Skeletal muscle cell (primary cell): ENCODE results near the gene GPAT2.
"Not testable (repeated sequence)": the region's sequence is repeated elsewhere in the genome, so short reads cannot be mapped to it uniquely, and the experiment has no call there.

ENCODE experiments used
- DNase-seq: peaks from one replicate; pipeline ENCODE4 v3.0.0-alpha.2; 2010; ENCODE audit warnings: low read depth
- H3K4me3 ChIP-seq: 2 replicates; pipeline ENCODE4 v1.5.1; 2011; ENCODE audit warnings: low read depth, mild to moderate bottlenecking, control low read depth, low read length, moderate library complexity

The GPAT2 gene, protein sequence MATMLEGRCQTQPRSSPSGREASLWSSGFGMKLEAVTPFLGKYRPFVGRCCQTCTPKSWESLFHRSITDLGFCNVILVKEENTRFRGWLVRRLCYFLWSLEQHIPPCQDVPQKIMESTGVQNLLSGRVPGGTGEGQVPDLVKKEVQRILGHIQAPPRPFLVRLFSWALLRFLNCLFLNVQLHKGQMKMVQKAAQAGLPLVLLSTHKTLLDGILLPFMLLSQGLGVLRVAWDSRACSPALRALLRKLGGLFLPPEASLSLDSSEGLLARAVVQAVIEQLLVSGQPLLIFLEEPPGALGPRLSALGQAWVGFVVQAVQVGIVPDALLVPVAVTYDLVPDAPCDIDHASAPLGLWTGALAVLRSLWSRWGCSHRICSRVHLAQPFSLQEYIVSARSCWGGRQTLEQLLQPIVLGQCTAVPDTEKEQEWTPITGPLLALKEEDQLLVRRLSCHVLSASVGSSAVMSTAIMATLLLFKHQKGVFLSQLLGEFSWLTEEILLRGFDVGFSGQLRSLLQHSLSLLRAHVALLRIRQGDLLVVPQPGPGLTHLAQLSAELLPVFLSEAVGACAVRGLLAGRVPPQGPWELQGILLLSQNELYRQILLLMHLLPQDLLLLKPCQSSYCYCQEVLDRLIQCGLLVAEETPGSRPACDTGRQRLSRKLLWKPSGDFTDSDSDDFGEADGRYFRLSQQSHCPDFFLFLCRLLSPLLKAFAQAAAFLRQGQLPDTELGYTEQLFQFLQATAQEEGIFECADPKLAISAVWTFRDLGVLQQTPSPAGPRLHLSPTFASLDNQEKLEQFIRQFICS

DNA sequence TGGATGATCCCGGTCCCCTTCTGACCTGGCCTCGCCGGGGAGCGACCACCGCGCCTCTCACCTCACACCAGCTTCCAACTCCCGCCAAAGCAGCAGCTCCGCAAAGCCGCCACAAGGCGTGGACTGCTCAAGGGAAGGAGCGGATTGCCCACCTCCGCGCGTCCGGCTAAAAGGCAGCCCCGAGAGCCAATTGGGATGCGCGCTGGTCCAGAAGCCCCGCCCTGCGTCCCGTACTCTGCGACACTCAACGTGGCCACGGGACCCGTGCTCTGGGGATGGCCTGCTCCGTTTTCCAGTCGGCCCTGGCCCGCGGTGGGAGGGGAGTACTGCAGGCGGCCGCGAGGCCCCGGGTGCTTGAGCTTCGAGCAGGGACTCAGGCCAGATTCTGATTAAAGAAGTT is at the start of gene GPAT2:
Gene GPAT2, minus strand, starts transcription at position 125 of the 400 bp plus-strand sequence. CDS start 2,557 bp downstream, outside the sequence.
- not testable (repeated sequence) for H3K4me3 ChIP-seq, DNase-seq

DNA sequence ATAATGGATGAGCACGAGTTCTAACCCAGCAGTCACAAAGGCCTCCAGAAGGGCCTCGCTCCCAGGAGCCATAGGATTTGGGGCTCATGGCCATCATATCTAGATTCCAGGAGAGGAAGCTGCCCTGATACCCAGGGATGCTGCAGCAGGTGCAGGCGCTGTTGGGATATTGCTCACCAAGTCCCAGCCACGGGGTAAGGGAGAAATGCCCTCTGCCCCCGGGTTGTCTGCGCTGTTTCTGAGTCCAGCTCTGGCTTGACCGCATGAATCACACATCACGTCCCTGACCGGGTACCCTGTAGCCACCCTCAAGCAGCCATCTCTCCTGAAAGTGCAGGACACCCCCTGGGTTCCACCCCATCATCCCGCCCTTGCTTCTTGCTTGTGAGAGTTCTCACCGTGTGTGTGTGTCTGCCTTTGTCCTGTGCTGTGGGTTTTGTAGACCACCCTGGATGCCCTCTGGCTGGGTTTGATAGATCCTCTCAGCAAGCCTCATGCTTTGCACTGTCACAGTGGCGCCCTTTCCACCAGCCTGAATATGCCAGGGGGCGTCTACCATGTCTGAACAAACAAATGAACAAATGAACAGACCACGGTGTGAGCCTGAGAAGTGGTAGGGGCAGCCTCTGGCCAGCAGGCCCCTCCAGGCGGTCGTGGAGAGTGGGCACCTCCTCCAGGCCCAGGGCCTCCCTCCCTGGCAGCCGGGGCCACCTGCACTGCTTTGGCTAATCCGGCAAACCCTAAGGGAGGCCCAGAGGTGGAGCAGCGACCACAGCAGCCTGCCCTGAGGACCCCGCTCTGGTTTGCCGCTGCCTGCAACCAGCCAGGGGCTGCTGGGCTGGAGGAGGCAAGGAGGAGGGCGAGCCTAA is 49.5 kb upstream of the GPAT2 start:
- DNase-seq: no peak
- H3K4me3 ChIP-seq: no peak overlapping the region

DNA sequence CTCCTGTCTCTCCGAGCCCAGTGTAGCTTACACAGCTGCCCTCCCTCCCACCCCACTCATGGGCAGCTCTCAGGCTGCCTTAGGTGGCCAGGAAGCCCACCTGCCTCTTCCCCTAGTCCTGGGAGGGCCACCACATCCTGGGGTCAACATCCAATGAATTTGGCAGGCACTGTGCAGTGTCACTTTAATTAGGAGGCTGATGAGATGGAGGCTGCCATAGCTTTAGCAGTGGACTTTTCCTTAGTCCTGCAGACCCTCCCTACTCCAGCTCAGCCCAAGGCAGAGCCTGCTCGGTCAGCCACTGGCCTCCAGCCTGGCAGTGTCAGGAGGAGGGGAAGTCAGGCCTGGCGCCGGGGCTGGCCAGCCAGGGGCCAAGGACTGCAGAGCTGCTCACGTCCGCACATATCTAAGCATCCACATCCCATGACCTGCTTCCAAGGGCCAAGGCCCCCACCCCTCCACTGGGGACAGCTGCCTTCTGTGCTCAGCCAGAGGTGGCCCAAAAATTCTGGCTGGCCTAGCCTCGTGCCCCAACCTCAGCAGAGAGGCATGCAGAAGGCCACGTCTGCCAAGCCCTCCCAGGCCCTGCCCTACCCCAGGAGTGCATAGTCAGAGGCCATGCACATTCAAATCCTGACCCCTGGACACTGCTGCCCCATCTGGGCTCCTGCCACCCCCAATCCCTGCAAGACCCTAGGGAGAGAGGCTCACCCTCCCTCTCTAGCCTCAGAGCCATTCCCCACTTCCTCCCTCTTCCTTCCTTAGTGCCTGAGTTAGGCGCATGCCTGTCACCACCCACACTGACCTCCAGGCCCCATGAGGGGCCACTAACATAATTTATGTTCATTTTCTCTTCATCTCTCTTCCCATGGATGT is 48.6 kb upstream of the GPAT2 start:
- no peak overlapping the region for H3K4me3 ChIP-seq
- no peak for DNase-seq

DNA sequence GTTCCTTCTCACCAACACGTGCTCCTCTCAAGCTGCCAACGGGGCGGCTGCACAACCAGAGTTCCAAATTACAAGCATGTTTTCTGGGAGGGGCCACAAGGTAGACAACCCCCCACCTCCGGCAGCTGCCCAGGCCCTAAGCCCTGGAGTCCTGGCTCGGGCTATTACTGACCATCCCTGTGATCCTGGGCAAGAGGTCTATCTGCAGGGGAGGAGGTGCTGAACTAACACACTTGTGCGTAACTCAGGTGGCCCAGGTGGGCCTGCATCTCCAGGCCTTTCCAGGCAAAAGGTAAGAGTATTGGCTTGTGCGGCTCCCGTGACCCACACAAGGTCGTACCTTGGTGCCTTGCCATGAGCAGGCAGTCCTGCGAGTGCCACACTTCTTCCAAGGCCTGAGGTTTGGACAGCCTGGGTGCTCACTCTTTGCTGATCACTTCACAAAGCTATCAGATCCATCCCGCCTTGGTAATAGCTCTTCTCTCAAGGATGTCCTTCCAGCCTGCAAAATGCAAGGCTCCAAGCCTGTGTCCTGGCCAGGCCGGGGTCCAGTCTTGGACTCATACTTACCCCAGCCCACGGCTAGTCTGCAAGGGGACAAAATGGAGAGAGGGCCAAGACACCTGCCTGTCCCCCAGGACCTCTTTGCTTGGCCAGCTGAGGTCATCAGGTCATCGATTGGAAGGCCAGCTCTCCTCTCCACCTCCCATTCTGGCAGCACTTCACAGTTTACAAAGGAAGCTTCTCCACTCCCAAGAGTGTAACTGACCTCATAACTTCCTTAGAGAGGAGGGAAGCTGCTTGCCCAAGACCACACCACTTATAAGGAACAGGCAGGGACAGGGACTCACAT is 47.7 kb upstream of the GPAT2 start:
- DNase-seq: no peak

DNA sequence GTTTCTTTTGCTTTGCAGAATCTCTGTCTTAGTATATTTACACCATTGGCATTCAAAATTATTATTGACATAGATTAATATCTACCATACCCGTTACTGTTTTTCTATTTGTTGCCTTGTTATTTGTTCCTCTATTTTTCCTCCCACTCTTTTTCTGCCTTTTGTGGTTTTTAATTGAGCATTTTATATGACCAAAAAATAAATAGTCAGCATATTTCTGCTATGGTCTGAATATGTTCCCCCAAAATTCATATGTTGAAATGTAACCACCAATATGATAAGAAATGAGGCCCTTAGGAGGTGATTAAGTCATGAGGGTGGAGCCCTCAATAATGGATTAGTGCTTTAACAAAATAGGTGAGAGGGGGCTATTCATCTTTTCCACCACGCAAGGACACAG is 46.3 kb upstream of the GPAT2 start:
- no peak for DNase-seq
- no peak overlapping the region for H3K4me3 ChIP-seq

More for the DNA sequence above, 47.7 kb upstream of the GPAT2 start:
- H3K4me3 ChIP-seq: no peak overlapping the region

DNA sequence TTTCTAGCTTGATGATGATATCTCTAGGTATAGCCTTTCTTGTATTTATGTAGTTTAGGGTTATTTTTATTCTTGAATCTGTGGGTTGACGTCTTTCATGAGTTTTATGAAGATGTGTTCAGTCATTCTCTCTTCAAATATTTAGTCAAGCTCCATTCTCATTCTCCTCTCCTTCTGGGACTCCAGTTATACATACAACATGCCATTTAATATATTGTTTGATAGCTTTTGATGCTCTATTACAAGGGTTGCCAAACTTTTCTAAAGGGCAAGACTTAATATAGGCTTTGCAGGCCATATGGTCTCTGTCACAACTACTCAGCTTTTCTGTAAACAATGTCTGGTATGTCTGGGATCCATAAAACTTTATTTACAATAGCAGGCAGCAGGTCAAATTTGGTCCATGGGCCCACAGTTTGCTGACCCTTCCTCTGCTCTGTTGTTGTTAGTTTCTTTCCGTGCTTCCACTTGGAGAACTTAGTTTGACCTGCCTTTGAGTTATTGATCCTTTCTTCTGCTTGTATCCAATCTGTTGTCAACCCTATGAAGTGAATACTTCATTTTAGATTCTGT is 40.6 kb upstream of the GPAT2 start:
- no peak for DNase-seq
- no peak overlapping the region for H3K4me3 ChIP-seq

DNA sequence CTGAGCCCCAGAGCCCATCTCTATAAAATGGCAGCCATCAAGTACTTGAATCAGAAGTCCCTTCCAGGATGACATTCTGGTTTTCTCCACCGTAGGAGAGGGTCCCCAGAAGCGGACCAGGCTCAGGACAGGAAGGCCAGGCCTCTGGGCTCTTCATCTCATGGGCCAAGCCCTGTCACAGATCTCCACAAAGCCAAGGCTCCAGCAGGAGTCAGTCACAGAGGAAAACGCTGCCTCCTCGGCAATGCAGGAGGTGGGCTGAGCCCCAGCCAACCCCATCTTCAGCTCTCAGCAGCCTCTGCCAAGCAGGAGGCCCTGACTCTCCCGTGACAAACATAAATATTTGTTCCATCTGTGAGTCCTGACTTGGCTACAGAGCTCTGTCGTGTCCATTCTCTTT is 39.4 kb upstream of the GPAT2 start:
- H3K4me3 ChIP-seq: no peak overlapping the region
- DNase-seq: no peak

DNA sequence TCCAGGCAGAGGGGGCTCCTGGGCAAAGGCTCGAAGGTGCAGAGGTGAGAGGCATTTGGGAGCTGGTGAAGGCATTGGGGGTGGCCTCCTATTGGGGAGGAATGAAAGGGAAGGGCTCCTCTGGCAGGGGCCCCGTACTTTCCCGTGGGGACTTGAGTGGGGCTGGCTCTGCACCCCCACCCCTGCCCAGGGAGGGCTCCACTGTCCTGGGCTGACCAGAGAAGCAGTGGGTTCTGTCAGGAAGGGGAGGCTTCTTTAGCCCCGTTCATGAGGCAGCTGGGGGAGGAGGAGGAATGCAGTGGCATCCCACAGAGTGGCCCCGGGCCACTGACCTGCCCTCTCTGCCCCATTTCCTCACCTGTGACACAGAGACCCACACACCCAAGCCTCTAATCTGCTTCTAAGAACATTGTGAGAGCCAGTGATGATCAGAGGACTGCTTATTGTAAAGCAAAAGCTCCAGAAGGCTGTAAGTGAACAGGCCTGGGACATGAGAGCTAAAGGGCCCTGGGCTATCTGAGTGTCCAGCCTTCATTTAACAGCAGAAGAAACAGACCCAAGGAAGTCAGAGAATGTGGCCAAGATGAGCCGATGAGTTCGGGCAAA is 38.6 kb upstream of the GPAT2 start:
- H3K4me3 ChIP-seq: no peak overlapping the region
- DNase-seq: no peak

DNA sequence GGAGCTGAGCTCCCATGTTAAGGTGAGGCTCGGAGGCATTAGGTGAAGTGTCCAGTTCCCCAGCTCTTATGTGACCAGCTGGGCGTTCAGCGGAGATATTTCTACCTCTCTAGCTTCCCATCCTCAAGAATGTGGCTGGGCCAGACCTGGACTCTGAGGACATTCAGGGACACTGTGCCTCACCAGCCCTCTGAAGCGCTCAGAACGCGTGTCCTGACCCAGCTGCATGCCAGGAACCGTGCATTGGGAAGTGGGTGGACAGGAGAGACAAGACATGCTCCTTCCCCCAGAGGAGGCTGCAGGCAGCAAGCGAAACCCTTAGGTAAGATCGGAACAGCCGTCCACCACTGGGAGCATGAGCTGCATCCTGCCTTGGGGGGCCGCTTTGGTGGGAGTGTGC is 38.0 kb upstream of the GPAT2 start:
- DNase-seq: no peak
- no peak overlapping the region for H3K4me3 ChIP-seq

DNA sequence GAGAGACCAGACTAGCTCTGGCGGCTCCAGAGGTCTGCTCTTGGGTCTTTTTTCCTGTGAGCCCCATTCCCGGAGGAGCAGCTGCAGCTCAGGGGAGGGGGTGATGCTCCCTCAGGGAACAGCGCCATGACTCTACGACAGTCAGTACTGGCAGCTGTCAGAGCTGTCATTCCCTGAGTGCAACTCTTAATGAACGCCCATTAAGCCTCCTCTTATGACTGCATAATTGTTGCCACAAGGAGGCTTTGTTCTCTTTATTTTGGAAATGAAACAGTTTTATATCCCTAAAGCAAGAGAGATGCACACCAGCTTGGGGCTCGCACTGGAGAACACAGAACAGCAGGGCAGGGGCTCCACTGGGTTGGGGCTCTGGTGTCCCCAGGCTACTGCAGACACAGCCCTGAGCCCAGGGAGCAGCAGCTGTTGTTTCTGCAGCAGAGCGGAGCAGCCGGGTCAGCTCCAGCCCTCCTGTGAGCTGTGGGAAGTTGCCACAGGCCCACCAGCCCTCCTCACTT is 37.3 kb upstream of the GPAT2 start:
- H3K4me3 ChIP-seq, DNase-seq: not testable (repeated sequence)

DNA sequence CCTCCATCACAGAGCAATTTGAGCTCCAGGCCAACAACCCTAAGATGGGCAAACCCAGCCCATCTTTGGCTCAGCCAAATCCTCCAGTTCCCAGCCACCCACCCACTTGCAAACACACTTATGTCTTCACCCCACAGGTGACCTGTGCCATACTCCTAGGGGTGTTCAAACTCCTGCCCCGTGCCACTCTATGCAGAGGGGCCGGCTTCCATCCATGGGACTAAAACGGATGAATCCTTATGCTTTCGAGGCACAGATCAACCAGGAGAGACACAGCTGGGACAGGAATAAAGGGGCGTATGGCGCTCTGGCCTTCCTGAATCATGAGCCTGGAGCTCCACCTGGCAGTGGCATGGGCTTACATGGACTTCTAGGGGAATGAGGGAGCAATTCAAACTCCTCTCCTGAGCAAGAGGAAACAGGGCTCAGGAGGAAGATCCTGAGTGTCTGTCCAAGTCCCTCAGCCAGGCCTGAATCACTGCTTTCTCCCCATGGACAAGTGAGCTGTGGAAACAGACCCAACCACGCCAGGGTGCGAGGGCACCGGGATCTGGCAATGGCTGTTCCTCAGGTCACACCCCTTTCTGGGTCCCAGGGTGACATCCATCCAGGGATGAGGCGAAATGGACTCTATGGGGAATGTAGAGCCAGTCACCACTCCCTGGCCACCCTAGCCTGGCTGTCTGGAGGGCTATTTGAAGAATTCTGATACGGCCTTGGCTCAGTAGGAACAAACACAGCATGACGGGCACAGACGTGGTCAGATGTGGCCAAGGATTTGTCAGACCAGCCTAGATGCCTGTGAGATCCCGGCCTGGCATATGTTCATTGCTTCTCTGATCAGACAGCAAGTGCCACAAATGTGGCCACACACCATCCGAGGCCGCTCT is 36.6 kb upstream of the GPAT2 start:
- not testable (repeated sequence) for DNase-seq, H3K4me3 ChIP-seq

DNA sequence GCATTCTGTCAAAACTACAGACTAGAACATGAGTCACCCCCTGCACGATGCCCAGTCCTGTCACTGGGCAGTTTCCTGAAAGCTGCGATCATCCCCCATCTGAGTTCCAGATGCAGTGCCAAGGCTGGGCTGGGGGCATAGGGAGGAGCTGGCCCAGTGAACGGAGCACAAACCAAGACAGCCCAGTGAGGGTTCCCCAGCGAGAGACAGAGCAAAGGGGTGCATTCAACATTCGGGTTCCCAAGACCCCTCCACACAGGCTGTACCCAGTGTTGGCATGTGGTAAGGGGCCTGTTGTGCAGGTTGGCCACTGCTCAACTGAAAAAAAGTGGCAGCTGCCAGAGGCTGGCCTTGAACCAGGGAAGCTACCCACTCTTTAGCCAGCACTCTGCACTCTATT is 35.6 kb upstream of the GPAT2 start:
- DNase-seq: not testable (repeated sequence)

DNA sequence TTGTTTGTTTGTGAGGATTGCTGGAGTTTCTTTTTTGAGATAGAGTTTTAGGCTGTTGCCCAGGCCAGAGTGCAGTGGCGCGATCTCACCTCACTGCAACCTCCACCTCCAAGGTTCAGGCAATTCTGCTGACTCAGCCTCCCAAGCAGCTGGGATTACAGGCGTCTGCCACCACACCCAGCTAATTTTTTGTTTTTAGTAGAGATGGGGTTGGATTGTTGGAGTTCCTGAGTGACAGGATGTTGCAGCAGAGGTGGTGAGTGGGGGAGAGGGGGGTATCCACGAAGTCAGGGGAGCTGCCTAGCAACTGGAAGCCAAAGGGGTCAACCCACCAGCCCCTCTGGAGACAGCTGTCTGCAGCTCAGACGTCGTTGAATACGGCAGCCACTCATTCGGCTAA is 35.2 kb upstream of the GPAT2 start:
- not testable (repeated sequence) for DNase-seq, H3K4me3 ChIP-seq

More for the DNA sequence above, 35.6 kb upstream of the GPAT2 start:
- H3K4me3 ChIP-seq: not testable (repeated sequence)

DNA sequence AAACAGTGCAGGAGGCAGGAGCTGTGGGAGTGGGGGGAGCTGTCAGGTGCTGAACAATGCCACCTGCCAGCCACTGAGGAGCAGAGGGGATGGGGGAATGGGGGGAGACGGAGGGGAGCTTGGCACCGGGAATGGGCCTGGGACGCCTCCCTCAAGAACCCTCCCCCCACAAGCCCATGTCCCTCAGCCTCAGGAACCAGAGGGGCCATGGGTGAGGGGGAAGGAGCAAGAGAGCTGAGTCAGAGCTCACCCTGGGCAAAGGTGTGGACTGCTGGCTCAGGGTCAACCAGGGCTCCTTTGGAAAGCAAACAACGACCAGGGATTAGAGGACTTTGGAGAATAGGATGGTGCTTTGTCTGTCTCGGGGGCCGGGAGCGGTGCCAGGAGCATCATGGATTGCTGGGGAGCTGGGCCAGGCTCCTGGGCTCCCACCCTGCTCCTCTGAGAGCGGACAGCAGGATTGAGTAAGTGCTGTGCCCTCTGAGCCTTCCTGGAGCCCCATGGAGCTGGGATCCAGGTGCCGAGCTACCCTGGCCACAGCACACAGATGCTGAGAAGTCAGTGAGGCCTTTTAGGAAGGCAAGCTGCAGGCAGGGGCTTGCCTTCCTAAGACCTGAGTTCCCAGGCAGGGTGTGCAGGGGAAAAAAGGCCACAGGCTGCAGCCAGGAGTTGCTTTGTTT is 33.3 kb upstream of the GPAT2 start:
- DNase-seq, H3K4me3 ChIP-seq: not testable (repeated sequence)

DNA sequence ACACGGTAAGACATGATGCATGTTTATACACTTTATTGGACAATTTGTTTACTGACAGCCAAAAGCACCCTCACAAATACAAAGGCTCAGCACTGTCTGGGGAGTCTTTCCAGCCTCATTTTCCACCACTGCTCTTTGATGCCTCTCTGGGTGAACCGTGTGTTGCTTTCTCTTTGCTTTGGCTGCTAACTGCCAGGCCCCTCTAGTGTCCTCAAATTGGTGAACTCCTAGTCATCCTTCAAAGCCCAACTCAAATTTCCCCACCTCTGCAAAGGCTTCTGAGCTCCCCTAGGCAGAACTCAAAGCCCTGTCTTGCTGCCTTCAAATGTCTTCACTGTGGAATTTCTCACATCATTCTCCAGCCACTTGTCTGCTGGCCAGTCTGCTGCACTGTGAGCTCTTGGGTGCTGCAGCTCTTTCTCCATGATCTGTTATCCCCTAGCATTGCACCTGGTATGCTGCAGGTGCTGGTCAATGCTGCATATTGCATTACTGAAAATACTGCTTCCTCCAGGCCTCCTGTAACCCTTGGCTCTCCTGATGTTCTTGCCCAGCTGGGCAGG is 32.5 kb upstream of the GPAT2 start:
- not testable (repeated sequence) for H3K4me3 ChIP-seq, DNase-seq
